Activated CD4-positive, CD25-positive, alpha-beta regulatory T cell treated with anti-CD3 and anti-CD28 coated beads, Interleukin-2, amount 50 U/mL, for 24 hours (primary cell): Measurements from ENCODE around the gene ZMYM4.
A peak's percentile ranks its signal among the peaks of the same experiment; 100 is the strongest.

Source experiments
- ATAC-seq, 2 donors: fragments of 150-1000 bp; cut with Tn5 transposase; one replicate each; pipeline ENCODE4 v1.10.0; 2021; ENCODE audit warnings: mild to moderate bottlenecking in 1 of 2, moderate library complexity in 1 of 2

The ZMYM4 gene

GRCh38 chr1:35408925-35409324 lies 140.4 kb downstream of the ZMYM4 start:
- ATAC-seq: no peak

GRCh38 chr1:35426097-35426586 lies 157.6 kb downstream of the ZMYM4 start:
- no peak for ATAC-seq

- no peak for ATAC-seq
Observed at GRCh38 chr1:35428360-35428759, 159.9 kb downstream of the ZMYM4 start.

GRCh38 chr1:35430762-35431161 lies 162.3 kb downstream of the ZMYM4 start:
- ATAC-seq: no peak

GRCh38 chr1:35431173-35431599 lies 162.7 kb downstream of the ZMYM4 start:
- peak; percentile 41 to 45 for ATAC-seq

GRCh38 chr1:35432231-35432630 lies 163.7 kb downstream of the ZMYM4 start:
- ATAC-seq: no peak

GRCh38 chr1:35433714-35434113 lies 165.2 kb downstream of the ZMYM4 start:
- ATAC-seq: no peak

- ATAC-seq: no peak
Observed at GRCh38 chr1:35434703-35435102, 166.2 kb downstream of the ZMYM4 start.

GRCh38 chr1:35436078-35436477 lies 167.6 kb downstream of the ZMYM4 start:
- ATAC-seq: no peak

- no peak for ATAC-seq
Observed at GRCh38 chr1:35437200-35437599, 168.7 kb downstream of the ZMYM4 start.

GRCh38 chr1:35439626-35440025 lies 171.1 kb downstream of the ZMYM4 start:
- no peak for ATAC-seq

- no peak for ATAC-seq
Observed at GRCh38 chr1:35441926-35442579, 173.5 kb downstream of the ZMYM4 start.

GRCh38 chr1:35442734-35443133 lies 174.2 kb downstream of the ZMYM4 start:
- ATAC-seq: no peak

- ATAC-seq: peak in 1 of 2 donors; percentile 5
Observed at GRCh38 chr1:35443768-35444518, 175.4 kb downstream of the ZMYM4 start.

GRCh38 chr1:35444519-35444774 lies 175.9 kb downstream of the ZMYM4 start:
- no peak for ATAC-seq

GRCh38 chr1:35447278-35447677 lies 178.8 kb downstream of the ZMYM4 start:
- no peak for ATAC-seq

- ATAC-seq: no peak
Observed at GRCh38 chr1:35448344-35448801, 179.9 kb downstream of the ZMYM4 start.

GRCh38 chr1:35449334-35450008 lies 181.0 kb downstream of the ZMYM4 start:
- ATAC-seq: no peak

- ATAC-seq: peak; percentile 83 to 88
Observed at GRCh38 chr1:35451125-35451528, 182.6 kb downstream of the ZMYM4 start.

GRCh38 chr1:35452106-35452774 lies 183.7 kb downstream of the ZMYM4 start:
- ATAC-seq: no peak

GRCh38 chr1:35453031-35453430 lies 184.5 kb downstream of the ZMYM4 start:
- no peak for ATAC-seq

- no peak for ATAC-seq
Observed at GRCh38 chr1:35454176-35454575, 185.7 kb downstream of the ZMYM4 start.

GRCh38 chr1:35454616-35455015 lies 186.1 kb downstream of the ZMYM4 start:
- ATAC-seq: peak; percentile 41 to 67
